ENCODE results near the gene CDK13. TPM values are rescaled to one million over a fixed set of nuclear protein-coding genes. Genes with fewer than 3 reads are reported as not detected.

The CDK13 gene
- total and polyA plus RNA-seq, 11 donors: 12.4 to 32.2 (median 24.1) TPM

GRCh38 chr7:40000734-40001315 lies 50.8 kb downstream of the CDK13 start:
- 91 to 94% (median 93%) methylated on average over 6 of the region's 6 CpGs for WGBS, 4 donors
- TF ChIP-seq POLR2A (IDR thresholded peaks at IDR 0.05) (no peak), CTCF (IDR thresholded peaks at IDR 0.05) (no peak)
- no peak for DNase-seq

GRCh38 chr7:40001649-40002048 lies 51.6 kb downstream of the CDK13 start:
- Histone ChIP-seq H3K27ac (no peak overlapping the region), H3K4me1 (no peaks in the 10 kb centered on the region), H3K9me3 (no peaks in the 10 kb centered on the region), H3K4me3 (no peak overlapping the region), H3K27me3 (no peaks in the 10 kb centered on the region), H3K36me3 (peaks cover 0 to 80% (median 35%) of the 10 kb centered on the region in 9 donors)
- WGBS, 4 donors: 95 to 96% (median 96%) methylated on average over 3 of the region's 3 CpGs
- no peak for ATAC-seq
- TF ChIP-seq POLR2A (IDR thresholded peaks at IDR 0.05) (no peak), CTCF (IDR thresholded peaks at IDR 0.05) (no peak)
- no peak for DNase-seq
- intact Hi-C loops (cut with DNase I): no loop called here

More at GRCh38 chr7:40000734-40001315, 50.8 kb downstream of the CDK13 start:
- intact Hi-C loops (cut with DNase I): no loop called here
- no peak overlapping the region for H3K4me3 ChIP-seq
- ATAC-seq: no peak
- H3K36me3 ChIP-seq: peaks cover 0 to 72% (median 35%) of the 10 kb centered on the region in 9 donors
- no peaks in the 10 kb centered on the region for H3K27me3 ChIP-seq
- no peaks in the 10 kb centered on the region for H3K9me3 ChIP-seq
- no peak overlapping the region for H3K27ac ChIP-seq
- no peaks in the 10 kb centered on the region for H3K4me1 ChIP-seq

- WGBS, 4 donors: 86 to 90% (median 89%) methylated on average over 4 of the region's 4 CpGs
- H3K27ac ChIP-seq: no peak overlapping the region
- TF ChIP-seq POLR2A (IDR thresholded peaks at IDR 0.05): no peak
- no peak for TF ChIP-seq CTCF (IDR thresholded peaks at IDR 0.05)
- no peak overlapping the region for H3K4me3 ChIP-seq
- no peak for DNase-seq
- H3K4me1 ChIP-seq: peaks cover 0 to 2% (median 0%) of the 10 kb centered on the region in 12 donors
- intact Hi-C loops (cut with DNase I): no loop called here
- no peak for ATAC-seq
- H3K9me3 ChIP-seq: no peaks in the 10 kb centered on the region
- H3K27me3 ChIP-seq: no peaks in the 10 kb centered on the region
- H3K36me3 ChIP-seq: peaks cover 0 to 72% (median 45%) of the 10 kb centered on the region in 9 donors
Measured at GRCh38 chr7:40003597-40003996, 53.5 kb downstream of the CDK13 start.

GRCh38 chr7:40008223-40008815 lies 58.3 kb downstream of the CDK13 start:
- Histone ChIP-seq H3K27ac (no peak overlapping the region), H3K36me3 (peaks cover 0 to 67% (median 42%) of the 10 kb centered on the region in 9 donors), H3K9me3 (no peaks in the 10 kb centered on the region), H3K27me3 (no peaks in the 10 kb centered on the region), H3K4me1 (peaks cover 0 to 5% (median 0%) of the 10 kb centered on the region in 12 donors), H3K4me3 (no peak overlapping the region)
- ATAC-seq (peak in 1 of 4 donors; percentile 22), DNase-seq (no peak)
- intact Hi-C loops (cut with DNase I): no loop called here
- no peak for TF ChIP-seq CTCF (IDR thresholded peaks at IDR 0.05)
- no peak for TF ChIP-seq POLR2A (IDR thresholded peaks at IDR 0.05)
- WGBS, 4 donors: 73 to 80% (median 78%) methylated on average over 2 of the region's 2 CpGs
